ENCODE results near the gene VWF. TPM values are rescaled to one million over a fixed set of nuclear protein-coding genes. Genes with fewer than 3 reads are reported as not detected.

VWF gene
- total and polyA plus RNA-seq, 2 of the 13 experiments (the other 11 are each of a cell fraction or from before 2014, with no cell fraction given): 0.20 to 0.25 TPM

- TF ChIP-seq MBNL3 (CRISPR knock-in tag; conservative IDR thresholded peaks at IDR 0.05) (no peak), LCORL (IDR thresholded peaks at IDR 0.05) (no peak), LCORL (CRISPR knock-in tag; IDR thresholded peaks at IDR 0.05) (no peak), FOXP1 (IDR thresholded peaks at IDR 0.05) (no peak), FOXP1 (CRISPR knock-in tag; IDR thresholded peaks at IDR 0.05) (0 out of 2 replicates have a peak, but pooled peaks have one; percentile 24), SOX13 (IDR thresholded peaks at IDR 0.05) (peak; percentile 94), SOX13 (CRISPR knock-in tag; conservative IDR thresholded peaks at IDR 0.05 in 1 of 2, IDR thresholded peaks at IDR 0.05 in 1 of 2) (peak in 1 of 2 experiments; percentile 99; a peak in 2 of 4 replicates), NFATC3 (CRISPR knock-in tag; IDR thresholded peaks at IDR 0.05) (no peak), ZHX1 (CRISPR knock-in tag; IDR thresholded peaks at IDR 0.05; ENCODE audit: low read depth) (no peak), AKNA (CRISPR knock-in tag; IDR thresholded peaks at IDR 0.05; ENCODE audit: borderline replicate concordance) (no peak), ZNF292 (CRISPR knock-in tag; IDR thresholded peaks at IDR 0.05; ENCODE audit: borderline replicate concordance, low read depth) (no peak), HMG20A (CRISPR knock-in tag; IDR thresholded peaks at IDR 0.05; ENCODE audit: borderline replicate concordance) (peak; percentile 74), HNF4A (CRISPR knock-in tag; IDR thresholded peaks at IDR 0.05) (peak; percentile 22; the same call in 1 of the 2 replicates), THRA (CRISPR knock-in tag; IDR thresholded peaks at IDR 0.05; ENCODE audit: borderline replicate concordance) (peak; percentile 69; the same call in 1 of the 2 replicates), GATA4 (IDR thresholded peaks at IDR 0.05; ENCODE audit: borderline replicate concordance, low read depth) (no peak), CEBPG (CRISPR knock-in tag; IDR thresholded peaks at IDR 0.05) (peak; percentile 76), ZMAT3 (CRISPR knock-in tag; conservative IDR thresholded peaks at IDR 0.05) (no peak), SOX5 (CRISPR knock-in tag; IDR thresholded peaks at IDR 0.05; ENCODE audit: borderline replicate concordance) (peak; percentile 97), ZNF709 (CRISPR knock-in tag; IDR thresholded peaks at IDR 0.05) (no peak), NR1H2 (CRISPR knock-in tag; IDR thresholded peaks at IDR 0.05; ENCODE audit: borderline replicate concordance, low read depth) (no peak), NFE2 (CRISPR knock-in tag; IDR thresholded peaks at IDR 0.05) (no peak), NFYC (CRISPR knock-in tag; IDR thresholded peaks at IDR 0.05) (no peak), TCF7L2 (IDR thresholded peaks at IDR 0.05; ENCODE audit: low read depth, low read length) (no peak)
These were observed 52.1 kb downstream of the VWF start (continued) for GRCh38 chr12:6072302-6072752.

Data from HepG2 (cell line).